ENCODE results near the gene EHD4.

EHD4 gene

DNA sequence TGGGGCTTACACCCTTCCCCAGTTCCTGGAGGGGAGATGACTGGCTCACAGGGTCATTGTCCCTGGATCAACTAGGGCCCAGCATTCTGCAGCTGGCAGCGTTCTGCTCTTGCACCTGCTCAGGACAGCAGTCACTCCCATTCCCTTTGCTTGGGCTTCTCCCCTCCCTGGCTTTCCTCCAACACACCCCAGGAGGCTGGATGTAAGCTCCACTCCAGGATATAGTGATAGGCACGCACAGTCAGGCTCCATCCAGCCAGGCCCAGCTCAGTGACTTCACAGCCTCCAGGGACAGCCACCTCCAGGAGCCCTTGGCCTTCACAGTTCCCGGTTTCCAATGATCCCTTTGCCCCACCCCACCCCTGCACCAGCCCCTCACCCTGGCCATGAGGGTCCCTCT lies 80.4 kb downstream of the EHD4 start:
- TF ChIP-seq, protein P1, sequence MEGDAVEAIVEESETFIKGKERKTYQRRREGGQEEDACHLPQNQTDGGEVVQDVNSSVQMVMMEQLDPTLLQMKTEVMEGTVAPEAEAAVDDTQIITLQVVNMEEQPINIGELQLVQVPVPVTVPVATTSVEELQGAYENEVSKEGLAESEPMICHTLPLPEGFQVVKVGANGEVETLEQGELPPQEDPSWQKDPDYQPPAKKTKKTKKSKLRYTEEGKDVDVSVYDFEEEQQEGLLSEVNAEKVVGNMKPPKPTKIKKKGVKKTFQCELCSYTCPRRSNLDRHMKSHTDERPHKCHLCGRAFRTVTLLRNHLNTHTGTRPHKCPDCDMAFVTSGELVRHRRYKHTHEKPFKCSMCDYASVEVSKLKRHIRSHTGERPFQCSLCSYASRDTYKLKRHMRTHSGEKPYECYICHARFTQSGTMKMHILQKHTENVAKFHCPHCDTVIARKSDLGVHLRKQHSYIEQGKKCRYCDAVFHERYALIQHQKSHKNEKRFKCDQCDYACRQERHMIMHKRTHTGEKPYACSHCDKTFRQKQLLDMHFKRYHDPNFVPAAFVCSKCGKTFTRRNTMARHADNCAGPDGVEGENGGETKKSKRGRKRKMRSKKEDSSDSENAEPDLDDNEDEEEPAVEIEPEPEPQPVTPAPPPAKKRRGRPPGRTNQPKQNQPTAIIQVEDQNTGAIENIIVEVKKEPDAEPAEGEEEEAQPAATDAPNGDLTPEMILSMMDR (IDR thresholded peaks at IDR 0.05; ENCODE audit: insufficient read depth, missing control alignments) = no peak
- no peak for FAIRE-seq
- DNase-seq (ENCODE audit: insufficient read length, low spot score) = no peak

DNA sequence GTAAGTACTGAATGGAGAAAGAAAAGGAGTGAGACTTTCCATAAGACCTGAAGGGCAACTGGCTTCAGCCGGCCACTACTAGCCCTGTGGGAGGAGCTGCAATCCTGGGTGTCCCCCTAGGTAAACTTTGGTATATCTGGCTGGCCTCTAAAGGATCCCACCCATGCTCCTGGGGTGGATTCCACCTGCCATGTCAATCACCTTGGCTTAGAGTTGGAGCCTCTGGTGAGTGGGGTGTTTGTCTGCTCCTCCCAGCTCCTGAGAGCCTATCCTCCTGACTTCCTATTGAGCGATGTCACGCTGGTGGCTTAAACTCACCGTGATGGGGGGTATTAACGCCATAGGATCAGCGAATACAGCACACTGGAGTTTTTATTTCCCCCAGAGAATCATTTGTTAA lies 81.1 kb downstream of the EHD4 start:
- FAIRE-seq (no peak), DNase-seq (ENCODE audit: insufficient read length, low spot score) (no peak)
- TF ChIP-seq, protein P1 (IDR thresholded peaks at IDR 0.05; ENCODE audit: insufficient read depth, missing control alignments) = no peak

DNA sequence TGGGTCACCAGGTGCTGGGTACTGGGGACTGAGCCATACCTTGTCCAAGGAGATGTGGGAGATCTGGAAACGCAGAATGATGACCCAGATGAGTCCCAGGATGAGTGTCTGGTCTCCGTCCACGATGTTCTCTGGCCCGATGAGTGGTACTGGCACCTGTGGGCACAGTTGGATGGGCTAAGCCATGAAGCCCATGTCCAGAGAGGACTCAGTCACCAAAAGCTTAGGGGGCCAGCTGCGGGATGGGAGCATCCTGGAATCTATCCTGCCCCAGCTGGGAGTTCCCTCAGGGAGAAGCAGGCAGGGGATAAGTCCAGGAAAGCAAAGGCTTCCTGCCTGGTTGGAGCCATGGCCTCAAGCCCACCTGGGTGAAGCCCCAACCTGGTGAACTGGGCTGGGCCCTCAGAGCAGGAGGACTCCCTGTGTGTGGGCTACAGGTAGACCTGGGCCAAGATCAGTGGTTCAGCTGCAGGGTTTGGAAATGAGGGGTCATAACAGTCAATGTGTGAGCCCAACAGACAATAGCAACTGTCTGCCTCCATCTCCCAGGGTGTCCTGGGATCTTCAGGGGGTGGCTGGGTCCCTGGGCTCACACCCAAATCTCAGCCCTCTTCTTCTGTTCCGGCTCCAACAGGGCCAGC lies 82.2 kb downstream of the EHD4 start:
- TF ChIP-seq, protein P1 (IDR thresholded peaks at IDR 0.05; ENCODE audit: insufficient read depth, missing control alignments) = no peak
- DNase-seq (ENCODE audit: insufficient read length, low spot score) (no peak), FAIRE-seq (no peak)

DNA sequence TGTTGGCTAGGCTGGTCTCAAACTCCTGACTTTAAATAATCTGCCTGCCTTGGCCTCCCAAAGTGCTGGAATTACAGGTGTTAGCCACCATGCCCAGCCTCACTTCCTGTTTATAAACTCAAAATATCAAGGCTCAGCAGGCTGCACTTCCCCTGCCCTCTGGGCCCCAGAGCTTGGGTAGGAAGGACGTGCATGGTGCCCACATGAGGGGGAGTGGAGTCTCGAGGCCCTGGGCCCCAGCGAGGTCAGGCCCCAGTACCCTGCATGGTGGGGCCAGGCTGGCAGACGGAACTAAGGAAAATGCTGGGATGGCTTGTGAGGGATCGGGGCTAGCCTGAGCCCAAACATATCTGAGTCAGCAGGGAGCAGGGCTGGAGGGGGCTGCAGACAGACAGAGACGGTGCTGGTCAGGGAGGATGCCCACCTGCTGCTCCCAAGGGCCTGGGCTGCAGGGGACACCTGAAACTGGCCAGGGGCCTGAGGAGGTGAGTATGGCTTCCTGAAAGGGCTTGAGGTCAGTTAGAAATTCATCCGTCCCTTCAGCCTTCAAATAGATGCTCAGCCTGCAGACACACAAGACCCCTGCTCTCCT lies 83.6 kb downstream of the EHD4 start:
- TF ChIP-seq, protein P1 (IDR thresholded peaks at IDR 0.05; ENCODE audit: insufficient read depth, missing control alignments) = no peak
- FAIRE-seq (no peak), DNase-seq (ENCODE audit: insufficient read length, low spot score) (no peak)

DNA sequence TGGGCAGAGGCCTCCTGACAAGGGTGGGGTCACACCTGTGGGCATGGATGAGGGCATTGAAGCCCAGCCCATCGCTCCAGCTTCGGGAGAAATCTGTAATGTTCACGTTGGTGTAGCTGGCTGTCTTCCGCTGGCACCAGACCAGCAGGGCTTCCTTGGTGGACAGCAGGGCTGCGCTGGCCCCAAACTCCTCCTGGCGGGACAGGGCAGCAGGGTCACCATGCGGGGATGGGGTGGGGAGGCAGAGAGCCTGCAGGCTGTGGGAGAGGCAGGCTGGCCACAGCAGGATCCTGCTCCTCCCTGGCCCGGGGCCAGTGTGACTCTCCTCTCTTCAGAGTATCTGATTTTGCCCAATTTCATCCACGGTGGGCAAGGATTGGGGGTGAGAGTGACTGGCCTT lies 84.5 kb downstream of the EHD4 start:
- no peak for FAIRE-seq
- DNase-seq (ENCODE audit: insufficient read length, low spot score) = no peak
- TF ChIP-seq, protein P1 (IDR thresholded peaks at IDR 0.05; ENCODE audit: insufficient read depth, missing control alignments) = no peak

DNA sequence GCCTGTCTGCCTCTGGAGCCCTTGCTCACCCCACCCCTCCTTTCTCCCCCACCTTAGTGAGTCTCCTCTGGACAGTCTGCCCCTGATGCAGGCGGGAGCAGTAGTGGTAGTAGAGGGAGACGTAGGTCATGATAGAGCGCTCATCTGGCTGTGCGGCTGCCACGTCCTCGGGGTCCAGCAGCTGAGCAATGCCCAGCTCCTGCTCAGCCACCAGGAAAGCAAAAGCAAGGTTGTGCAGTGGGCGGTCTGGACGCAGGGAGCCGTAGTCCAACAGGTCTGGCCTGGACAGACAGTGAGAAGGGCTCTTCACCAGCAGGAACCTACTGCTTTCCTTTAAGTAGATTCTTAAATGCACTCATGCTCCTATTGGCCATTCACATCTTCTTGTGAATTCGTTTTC lies 85.2 kb downstream of the EHD4 start:
- TF ChIP-seq, protein P1 (IDR thresholded peaks at IDR 0.05; ENCODE audit: insufficient read depth, missing control alignments) = no peak
- FAIRE-seq (no peak), DNase-seq (ENCODE audit: insufficient read length, low spot score) (no peak)

DNA sequence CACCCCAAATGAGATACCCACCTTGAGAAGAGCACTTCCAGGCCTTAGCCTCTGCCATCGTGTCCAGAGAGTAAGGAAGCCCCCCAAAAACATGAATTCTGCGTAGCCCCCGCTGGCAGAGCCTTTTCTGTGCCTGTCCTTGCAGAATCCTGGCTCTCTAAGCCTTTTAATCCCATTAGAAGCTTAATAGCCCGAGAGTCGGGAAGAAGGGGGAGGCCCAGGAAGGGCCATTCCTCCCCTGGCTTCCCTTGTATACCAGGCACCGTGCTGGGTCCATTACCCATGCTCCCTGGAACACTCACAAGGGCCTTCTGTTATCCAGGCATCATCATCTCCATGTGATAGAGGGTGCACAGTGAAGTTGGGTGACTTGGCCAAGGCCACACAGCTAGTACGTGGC lies 85.6 kb downstream of the EHD4 start:
- DNase-seq (ENCODE audit: insufficient read length, low spot score) (peak; percentile 98), FAIRE-seq (no peak)
- TF ChIP-seq, protein P1 (IDR thresholded peaks at IDR 0.05; ENCODE audit: insufficient read depth, missing control alignments) = no peak
